NCI-H2227 (cell line): ENCODE data around the gene TMEM245.
"Not testable (repeated sequence)": the region's sequence is repeated elsewhere in the genome, so short reads cannot be mapped to it uniquely, and the experiment has no call there.

Experiments
- DNase-seq: peaks from one replicate; lab custom pipeline; 2025; ENCODE audit not compliant: unreplicated experiment; lab: John Stamatoyannopoulos, UW

The TMEM245 gene

GRCh38 chr9:109072133-109072692 is 47.5 kb downstream of the TMEM245 start:
- no peak for DNase-seq

- DNase-seq, result no peak
Observed at GRCh38 chr9:109068764-109069163, 51.0 kb downstream of the TMEM245 start.

- DNase-seq, result no peak
Observed at GRCh38 chr9:109064963-109065702, 54.6 kb downstream of the TMEM245 start.

- no peak for DNase-seq
Observed at GRCh38 chr9:109063760-109064159, 56.0 kb downstream of the TMEM245 start.

GRCh38 chr9:109062543-109062942 is 57.2 kb downstream of the TMEM245 start:
- no peak for DNase-seq

- no peak for DNase-seq
Observed at GRCh38 chr9:109060191-109060590, 59.6 kb downstream of the TMEM245 start.

- not testable (repeated sequence) for DNase-seq
Observed at GRCh38 chr9:109053121-109053520, 66.6 kb downstream of the TMEM245 start.

GRCh38 chr9:109052416-109052815 is 67.3 kb downstream of the TMEM245 start:
- no peak for DNase-seq

GRCh38 chr9:109051733-109052132 is 68.0 kb downstream of the TMEM245 start:
- no peak for DNase-seq

- DNase-seq, result no peak
Observed at GRCh38 chr9:109050444-109050843, 69.3 kb downstream of the TMEM245 start.

GRCh38 chr9:109048822-109049221 is 70.9 kb downstream of the TMEM245 start:
- DNase-seq, result no peak

- DNase-seq, result no peak
Observed at GRCh38 chr9:109047259-109047658, 72.5 kb downstream of the TMEM245 start.

GRCh38 chr9:109046346-109046745 is 73.4 kb downstream of the TMEM245 start:
- DNase-seq, result no peak

- DNase-seq, result no peak
Observed at GRCh38 chr9:109043578-109043977, 76.2 kb downstream of the TMEM245 start.

GRCh38 chr9:109040571-109040970 is 79.2 kb downstream of the TMEM245 start:
- DNase-seq, result no peak

- DNase-seq, result no peak
Observed at GRCh38 chr9:109039539-109039938, 80.2 kb downstream of the TMEM245 start.

GRCh38 chr9:109037946-109038715 is 81.6 kb downstream of the TMEM245 start:
- DNase-seq, result no peak

GRCh38 chr9:109036744-109037680 is 82.7 kb downstream of the TMEM245 start:
- no peak for DNase-seq

GRCh38 chr9:109035684-109036423 is 83.9 kb downstream of the TMEM245 start:
- no peak for DNase-seq
